SKM-1 treated with dmso at 0.1 percent for 144 hours (cell line): Measurements from ENCODE around the gene PMVK.
"Not testable (repeated sequence)": the region's sequence is repeated elsewhere in the genome, so short reads cannot be mapped to it uniquely, and the experiment has no call there.

ENCODE experiments used
- DNase-seq: peaks from one replicate; lab custom pipeline; 2025; ENCODE audit not compliant: unreplicated experiment; lab: John Stamatoyannopoulos, UW

PMVK gene

DNA sequence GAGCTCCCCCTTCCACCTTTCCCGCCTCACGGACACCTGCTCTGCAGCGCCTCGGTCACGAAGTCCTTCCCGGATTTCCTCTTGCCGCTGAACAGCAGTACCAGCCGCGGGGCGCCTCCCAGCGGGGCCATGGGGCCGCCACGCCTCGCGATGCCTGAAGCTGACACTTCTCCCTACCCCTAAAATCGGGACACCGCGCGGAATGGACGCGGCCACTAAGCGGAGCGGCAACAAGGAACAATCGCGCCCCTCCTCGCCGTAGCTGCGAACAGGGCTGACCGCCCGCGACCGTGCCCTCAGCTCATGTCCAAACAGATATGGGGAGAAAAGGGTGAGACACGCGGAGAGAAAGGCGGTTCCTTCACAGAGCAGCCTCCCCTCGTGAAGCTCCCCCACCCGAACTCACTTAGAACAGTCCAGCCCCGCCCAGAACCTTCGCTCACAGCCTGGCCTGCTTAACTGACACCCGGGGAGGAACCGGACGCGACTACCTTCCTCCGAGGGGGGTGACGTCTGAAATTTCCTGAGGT, at the start of gene PMVK:
Gene PMVK, minus strand, starts transcription at position 165 of the 530 bp plus-strand sequence. Its CDS starts 34 bp downstream, at position 131.
- DNase-seq: peak; percentile 97

DNA sequence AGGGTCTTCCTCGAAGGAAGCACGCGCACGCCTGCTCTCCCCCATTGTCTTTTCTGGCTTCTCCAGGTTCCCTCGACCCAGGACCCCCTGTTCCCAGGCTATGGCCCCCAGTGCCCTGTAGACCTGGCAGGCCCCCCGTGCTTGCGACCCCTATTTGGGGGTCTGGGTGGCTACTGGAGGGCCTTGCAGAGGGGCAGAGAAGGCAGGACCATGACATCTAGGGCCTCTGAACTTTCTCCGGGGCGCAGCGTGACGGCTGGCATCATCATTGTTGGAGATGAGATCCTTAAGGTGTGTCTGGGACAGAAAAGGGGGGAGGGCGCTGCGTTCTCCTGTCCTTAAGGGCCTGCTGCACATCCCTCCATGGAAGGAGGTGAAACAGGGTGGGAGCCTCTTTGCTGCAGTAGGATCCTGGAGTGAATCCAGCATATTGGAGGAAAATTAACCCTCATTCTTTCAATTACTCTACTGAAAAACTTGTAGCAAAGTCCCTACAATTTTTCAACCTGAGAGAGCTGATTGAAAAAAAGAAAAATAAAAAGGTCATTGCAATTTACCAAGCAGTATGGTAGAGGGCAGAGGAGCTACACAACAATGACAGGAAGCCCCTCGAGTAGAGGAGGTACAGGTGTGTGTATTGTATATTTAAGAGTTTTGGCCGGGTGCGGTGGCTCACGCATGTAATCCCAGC, 47.4 kb upstream of the PMVK start:
- DNase-seq: no peak

DNA sequence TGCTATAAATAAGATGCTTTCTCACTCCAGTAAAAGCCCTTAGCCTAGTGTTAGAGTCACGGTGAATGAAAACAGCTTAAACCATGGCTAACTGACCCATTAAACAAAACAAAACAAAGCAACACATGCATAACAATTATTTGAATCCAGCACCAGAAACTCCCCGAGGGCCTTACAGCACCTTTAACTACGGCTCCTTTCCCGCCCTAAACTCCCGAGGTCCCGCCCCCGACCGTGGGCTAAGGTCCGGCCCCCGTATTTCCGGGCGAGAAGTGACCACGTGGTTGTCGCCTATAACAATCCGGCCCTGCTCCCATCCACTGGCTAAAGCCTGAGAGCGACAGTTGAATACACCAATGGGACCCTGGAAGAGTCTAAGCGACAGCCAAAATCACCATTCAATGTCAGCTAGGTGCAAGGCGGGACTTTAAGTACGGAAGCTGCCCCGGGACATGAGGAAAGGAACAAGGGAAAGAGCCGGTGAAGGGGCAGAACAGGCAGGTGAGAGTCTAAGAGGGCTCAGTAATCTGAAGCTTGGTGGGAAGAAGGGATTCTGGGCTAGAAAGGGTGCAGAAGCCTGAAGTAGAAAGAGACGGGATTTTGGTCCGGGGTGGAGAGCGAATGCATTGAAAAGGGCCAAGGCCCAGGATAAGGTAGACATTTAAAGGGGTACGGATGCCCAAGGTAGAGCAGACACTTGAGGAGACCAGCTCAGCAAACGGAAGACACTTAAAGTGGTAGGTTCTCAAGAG, 46.6 kb upstream of the PMVK start, which contains the start of gene FLAD1:
Gene FLAD1, plus strand, starts transcription at position 448 of the 752 bp plus-strand sequence. CDS start 351 bp downstream, outside the sequence.
- DNase-seq: peak; percentile 100

DNA sequence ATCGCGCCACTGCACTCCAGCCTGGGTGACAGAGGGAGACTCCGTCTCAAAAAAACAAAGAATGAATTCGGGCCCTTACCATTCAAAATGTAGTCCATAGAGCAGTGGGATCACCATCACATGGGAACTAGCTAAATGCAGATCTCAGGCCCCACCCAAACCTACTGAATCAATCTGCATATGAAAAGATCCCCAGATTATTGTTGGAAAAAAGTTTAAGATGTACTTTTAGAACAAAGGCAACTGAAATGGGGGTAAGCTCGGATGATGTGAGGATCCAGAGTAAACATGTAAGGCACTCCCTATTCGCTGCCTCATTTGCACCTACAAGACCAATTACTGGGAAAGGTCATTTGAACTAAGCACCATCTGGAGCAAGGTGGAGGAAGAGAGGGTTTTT, 45.8 kb upstream of the PMVK start:
- DNase-seq: no peak

DNA sequence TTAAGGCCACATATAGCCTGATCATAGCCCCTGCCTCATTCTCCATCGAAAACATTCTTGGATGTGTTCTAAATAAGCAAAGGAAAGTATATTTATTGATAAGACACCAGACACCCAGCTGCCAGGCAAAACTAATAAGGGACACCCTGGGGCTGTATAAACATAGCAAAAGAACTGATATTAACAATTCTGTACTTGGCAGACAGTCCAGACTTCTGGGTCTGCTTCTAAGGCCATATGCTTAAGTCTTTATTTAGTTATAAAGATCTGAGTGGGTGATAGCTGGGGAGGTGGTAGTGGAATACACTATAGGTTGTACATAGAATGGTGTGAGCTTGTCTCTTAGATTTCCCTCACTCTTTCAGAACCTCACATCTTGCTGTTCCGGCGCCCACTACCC, 41.8 kb upstream of the PMVK start:
- DNase-seq: no peak

DNA sequence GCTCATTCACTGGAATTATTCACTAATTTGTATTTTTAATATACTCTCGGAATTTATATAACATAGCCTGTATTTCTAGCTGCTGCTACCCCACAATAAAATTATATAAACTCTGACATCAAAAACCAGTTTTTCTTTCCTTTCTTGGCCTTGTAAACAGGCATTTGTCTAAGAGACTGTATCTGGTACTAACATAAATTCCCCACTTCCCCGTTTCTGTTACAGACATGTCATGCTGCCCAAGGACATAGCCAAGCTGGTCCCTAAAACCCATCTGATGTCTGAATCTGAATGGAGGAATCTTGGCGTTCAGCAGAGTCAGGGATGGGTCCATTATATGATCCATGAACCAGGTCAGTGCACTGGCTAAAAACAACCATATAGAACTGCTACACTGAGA, 41.2 kb upstream of the PMVK start:
- DNase-seq: not testable (repeated sequence)

DNA sequence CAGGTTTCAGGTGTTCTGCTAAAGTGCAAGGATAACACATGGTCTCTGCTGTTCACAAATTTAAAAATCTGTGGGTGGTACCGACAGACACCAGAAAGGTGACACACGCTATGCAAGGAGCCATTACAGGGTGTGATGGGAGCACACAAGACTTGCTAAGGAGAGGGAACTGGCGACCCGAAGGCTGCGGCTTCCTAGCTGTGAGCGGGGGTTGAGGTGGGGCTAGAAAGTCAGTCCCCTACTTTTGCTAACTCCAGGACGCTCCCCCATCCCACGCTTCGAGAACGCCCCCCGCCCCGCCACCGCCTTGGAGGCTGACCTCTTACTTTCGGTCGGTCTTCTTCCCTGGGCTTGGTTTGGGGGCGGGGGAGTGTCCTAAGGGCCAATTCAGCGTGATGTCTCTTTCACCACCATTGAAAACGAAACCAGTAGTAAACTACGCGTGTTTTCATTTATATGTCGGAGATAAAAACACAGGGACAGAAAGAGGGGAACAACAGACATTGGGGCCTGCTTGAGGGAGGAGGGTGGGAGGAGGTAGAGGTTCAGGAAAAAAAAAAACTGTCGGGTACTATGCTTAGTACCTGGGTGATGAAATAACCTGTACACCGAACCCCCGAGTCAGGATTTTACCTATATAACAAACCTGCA, 39.0 kb upstream of the PMVK start:
- DNase-seq: peak; percentile 48

DNA sequence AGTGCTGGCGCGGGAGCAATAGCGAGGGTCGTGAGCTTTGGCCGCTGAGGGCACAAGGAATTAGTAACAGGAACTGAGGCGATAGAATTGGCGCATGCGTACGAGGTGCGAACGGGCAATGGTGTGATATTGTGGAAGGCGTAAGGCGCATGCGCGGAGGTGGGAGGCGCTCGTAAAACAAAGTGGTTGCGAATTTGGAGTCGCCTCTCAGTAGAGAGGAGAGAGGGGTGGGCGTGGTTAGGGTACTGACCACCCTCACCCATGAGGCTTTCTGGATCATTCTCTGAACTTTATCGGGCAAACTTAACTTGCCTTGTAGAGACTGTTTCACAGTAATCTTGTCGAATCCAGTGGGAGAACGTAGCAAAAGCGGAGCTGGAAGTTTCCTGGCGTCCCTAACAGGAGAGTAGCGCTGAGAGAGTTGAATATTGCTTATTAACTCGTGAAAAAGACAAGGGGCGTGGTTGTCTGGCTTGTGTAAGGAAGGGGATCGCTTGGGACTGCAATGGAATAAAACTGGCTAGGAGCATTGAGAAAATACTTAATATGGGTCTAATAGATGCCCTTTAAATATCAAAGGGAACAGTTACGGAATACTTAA, 38.4 kb upstream of the PMVK start:
- DNase-seq: peak; percentile 99

DNA sequence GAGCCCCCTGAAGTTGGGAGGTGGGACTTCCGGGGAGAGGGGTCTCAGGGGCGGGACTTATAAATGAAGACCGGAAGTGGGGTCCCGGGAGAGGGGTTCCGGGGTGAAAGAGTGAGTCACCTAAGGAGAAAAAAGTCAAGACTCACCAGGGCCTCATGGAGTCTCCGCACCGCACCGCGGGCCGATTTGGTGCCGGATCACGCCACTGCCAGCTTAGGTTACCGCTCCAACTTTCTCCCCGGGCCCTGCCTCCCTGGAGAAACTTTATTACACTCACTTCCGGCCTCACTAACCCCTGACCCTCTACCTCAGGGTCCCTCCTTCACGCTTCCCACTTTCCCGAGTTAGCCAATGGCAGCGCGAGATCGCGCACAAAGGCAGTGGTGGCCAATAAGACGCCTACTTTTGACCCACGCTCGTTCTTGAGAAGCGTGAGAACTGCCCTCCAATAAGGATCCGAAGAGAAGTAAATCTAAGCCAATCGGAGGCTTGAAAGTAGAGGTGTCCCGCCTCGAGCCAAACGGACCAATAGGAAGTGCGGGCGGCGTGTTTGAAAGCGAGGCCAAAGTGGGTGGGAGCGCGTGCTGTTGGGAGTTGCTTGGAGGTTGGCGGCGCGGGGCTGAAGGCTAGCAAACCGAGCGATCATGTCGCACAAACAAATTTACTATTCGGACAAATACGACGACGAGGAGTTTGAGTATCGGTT, 37.7 kb upstream of the PMVK start, which contains the start of gene CKS1B:
Gene CKS1B, plus strand, starts transcription at position 580 of the 706 bp plus-strand sequence. Its CDS starts 65 bp downstream, at position 645.
- DNase-seq: peak; percentile 100

DNA sequence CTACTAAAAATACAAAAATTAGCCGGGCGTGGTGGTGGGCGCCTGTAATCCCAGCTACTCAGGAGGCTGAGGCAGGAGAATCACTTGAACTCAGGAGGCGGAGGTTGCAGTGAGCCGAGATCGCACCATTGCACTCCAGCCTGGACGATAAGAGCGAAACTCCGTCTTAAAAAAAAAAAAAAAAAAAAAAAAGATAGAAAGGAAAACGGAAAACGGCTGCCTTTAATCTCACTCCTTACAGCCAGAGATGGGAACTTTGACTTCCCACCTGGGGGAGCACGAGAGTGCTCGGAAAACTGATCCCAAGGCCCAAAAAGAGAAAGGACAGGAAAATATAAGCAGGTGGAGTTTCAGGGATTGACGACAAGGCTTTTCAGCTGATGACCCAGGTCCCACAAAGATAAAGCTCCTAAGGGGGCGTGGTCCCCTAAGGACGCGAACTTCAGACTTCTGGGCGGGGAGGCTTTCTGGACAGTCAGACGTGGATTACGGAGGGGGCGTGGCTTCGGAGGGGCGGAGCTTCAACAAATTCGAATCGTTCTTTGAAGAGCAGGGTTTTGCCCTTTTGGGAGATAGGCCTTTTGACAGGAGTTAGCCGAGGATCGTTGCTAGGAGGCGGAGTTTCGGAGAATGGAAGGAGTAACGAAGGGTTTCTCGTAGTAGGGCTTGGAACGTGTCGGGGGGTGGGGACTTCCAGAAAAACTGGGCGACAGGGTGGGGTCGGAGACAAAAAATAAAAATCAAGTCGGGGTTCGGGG, 37.0 kb upstream of the PMVK start:
- peak; percentile 98 for DNase-seq

DNA sequence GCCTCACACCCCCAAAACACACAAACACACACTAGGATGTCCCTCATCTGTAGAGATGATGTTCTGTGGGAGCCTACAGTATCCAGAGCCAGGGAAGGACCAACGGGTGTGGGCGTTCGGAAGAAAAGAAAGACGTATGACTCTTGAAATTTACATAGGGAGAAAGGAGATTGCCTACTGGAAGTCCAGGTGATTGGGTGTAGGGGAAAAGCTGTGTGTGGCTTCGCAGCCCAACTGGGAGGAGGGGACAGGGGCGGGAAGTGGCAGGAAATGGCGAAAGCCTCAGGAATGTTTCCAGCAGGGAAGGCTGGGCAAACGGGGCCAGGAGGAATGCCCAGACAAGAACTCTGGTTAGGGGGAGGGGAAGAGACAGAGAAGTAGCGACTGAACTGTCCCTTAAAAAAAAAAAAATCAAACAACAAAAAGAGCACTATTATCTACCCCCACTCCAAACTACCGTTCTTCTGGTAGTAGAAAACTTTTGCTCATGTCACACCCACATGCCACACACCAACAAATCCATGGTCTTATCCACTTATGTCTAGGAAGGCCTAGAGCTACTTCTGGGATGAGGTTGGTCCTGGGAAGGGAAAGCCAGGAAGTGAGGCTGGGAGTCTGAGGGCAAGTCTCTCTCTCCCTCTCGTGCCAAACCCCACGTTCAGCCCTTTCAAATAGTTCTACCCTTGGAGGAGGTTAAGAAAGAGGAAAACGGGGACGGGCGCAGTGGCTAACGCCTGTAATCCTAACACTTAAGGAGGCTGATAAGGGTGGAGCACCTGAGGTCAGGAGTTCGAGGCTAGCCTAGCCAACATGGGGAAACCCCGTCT, 36.2 kb upstream of the PMVK start:
- DNase-seq: no peak

DNA sequence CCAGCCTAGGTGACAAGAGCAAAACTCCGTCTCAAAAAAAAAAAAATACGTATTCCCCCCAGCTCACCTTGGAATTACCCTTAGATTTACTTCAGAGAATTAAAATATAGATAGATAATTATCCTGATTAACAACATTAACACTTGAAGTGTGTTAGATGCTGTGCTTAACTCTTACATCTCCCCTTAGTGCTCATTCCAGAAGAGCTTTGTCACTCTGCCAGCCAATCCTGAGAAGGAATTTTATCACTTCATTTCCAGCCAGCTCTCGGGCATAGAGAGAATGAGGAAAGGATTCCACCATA, 35.6 kb upstream of the PMVK start:
- no peak for DNase-seq

DNA sequence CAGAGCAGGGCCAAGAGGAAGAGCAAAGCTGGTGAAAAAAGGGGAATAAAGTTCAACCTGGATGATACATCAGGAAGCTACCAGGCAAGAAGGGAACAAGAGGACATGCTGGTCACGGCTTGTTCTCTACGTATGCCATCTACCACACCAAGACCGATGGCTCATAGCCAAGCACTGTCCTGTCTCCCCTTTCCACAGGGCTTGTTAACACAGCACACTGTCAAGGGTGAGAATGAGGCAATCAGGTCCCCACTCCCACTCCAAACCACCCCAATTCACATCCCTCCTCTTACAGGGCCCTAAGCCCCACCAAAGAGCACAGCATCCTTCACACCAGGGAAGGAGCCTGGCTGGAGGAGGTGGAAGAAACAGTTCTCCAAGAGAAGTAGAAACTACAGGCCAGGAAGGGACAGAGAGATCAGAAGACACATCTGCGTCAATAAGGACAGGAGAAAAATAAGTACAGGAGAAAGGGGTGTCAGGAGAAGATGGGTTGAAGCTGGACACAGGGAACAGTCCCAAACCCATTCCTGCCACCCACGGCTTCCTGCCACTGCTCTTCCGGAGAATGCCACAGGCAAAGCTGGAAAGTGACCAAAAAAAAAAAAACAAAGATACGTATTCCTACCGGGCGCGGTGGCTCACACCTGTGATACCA, 35.0 kb upstream of the PMVK start:
- no peak for DNase-seq

DNA sequence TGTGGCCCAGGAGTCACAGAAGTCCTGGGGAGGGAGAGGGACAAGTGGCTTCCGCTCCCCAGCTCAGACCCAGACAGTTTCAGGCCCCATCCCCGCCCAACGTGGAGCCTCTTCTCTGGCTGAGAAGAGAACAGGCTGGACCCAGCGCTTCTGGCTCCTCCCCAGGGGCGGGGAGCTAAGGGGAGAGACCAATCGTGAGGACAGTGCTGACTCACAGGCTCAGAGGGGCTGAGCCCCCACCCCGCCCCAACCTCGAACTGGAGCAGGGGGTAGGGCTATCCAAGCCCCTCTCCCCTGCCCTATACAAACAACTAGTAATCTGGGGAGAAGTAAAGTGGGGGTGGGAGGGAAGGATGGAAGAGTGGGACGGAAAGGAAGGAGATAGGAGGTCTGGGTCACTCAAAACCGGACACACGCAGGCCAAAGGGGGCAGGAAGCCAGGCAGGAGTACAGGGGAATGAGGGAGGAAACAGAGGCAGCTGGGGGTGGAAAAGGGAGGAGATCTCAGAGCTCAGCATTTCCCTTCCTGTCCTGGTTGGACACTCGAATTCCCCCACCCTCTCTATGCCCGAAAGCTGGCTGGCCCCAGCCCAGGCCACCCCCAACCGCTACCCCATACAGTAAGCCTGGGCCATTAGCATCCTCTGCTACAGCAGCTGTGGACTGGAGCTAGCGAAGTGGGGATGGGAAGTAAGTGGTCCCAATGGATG, 34.3 kb upstream of the PMVK start, which contains the start of gene SHC1:
Gene SHC1, minus strand, starts transcription at position 117 of the 710 bp plus-strand sequence. CDS start 221 bp downstream, outside the sequence.
- no peak for DNase-seq

DNA sequence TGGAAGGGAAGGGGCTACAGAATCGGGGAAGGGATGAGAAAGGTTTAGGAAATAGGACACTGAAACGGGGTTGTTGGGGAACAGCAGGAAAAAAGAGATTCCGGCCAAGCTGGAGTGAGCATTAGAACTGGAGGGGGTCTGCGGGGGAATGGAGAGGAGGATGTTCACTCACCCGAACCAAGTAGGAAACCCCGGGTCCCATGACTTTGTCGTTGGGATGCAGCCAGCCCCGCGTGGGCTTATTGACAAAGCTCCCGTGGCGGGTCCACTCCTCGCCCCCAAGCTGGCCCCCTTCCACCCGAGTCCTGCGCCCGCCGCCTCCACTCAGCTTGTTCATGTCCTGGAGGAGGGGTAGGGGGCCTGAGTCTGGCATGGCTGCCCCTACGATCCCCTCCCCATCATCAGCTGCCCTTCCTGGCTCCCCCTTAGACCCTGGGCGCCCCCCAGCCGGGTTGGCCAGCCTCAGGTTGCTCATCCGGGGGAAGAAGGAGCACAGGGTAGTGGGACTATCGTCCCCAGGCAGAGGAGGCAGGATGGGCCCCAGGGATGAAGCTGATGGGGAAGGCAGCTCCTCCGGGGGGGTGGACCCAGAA, 33.4 kb upstream of the PMVK start:
- DNase-seq: no peak

DNA sequence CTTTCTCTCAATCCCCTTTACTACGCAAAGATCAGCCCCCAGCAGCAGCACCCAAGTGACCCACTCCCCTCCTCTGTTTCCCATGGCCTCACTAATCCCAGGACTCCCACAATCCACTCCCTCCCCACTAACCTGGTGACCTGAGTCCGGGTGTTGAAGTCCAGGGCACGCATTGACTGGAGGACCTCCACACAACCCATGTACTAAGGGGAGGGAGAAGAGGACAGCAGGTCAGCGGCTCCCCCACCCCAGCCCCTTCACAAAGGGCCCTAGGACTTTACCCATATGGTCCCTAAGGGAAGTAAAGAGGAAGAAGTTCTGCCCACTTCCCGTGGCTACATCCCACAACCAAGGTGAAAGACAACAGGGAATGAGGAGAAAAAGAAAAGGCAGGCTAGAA, 32.7 kb upstream of the PMVK start:
- no peak for DNase-seq

DNA sequence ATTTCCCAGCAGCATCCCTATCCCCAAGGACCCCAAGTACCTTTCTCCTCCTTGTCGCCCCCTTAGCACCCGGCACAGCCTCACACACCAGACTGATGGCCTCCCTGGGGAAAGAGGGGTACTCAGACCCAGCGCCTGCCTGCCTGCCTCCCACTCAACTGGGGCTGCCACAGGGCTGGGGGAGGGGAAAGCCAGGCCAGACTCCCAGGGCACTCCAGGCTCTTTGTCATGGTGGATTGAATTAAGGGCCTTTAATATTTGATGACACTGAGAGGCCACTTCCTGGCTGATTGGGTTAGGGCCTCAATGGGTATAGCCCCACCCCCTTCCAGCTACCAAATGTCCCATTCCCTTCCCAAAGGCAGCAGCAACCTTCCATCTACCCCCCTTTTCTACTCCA, 32.2 kb upstream of the PMVK start:
- DNase-seq: no peak
